HG03159 (cell line): ENCODE measurements around the gene B4GALNT4.
"Not testable (repeated sequence)": the region's sequence is repeated elsewhere in the genome, so short reads cannot be mapped to it uniquely, and the experiment has no call there.

Source experiments
- ATAC-seq: cut with Tn5 transposase; IDR thresholded peaks from one replicate; pipeline ENCODE4 v1.9.1; 2021; ENCODE audit warnings: mild to moderate bottlenecking, moderate library complexity; ENCODE audit not compliant: unreplicated experiment

Gene B4GALNT4

GRCh38 chr11:391117-392017 is 22.1 kb downstream of the B4GALNT4 start:
- ATAC-seq = no peak

- no peak for ATAC-seq
Observed at GRCh38 chr11:392102-392777, 22.9 kb downstream of the B4GALNT4 start.

- ATAC-seq = no peak
Observed at GRCh38 chr11:393219-394033, 24.1 kb downstream of the B4GALNT4 start.

- no peak for ATAC-seq
Observed at GRCh38 chr11:394034-394857, 24.9 kb downstream of the B4GALNT4 start, which contains the start of gene PKP3. TSS of gene PKP3 (plus strand) at chr11:394209. CDS start at chr11:394293, 84 bp downstream.

GRCh38 chr11:394858-395655 is 25.8 kb downstream of the B4GALNT4 start:
- ATAC-seq = no peak

GRCh38 chr11:395866-396265 is 26.6 kb downstream of the B4GALNT4 start:
- ATAC-seq = no peak

- peak; percentile 29 for ATAC-seq
Observed at GRCh38 chr11:396511-396947, 27.2 kb downstream of the B4GALNT4 start.

GRCh38 chr11:396948-397548 is 27.7 kb downstream of the B4GALNT4 start:
- peak; percentile 75 for ATAC-seq

GRCh38 chr11:398826-399225 is 29.5 kb downstream of the B4GALNT4 start:
- ATAC-seq = no peak

- ATAC-seq = no peak
Observed at GRCh38 chr11:399731-400211, 30.5 kb downstream of the B4GALNT4 start.

- ATAC-seq = no peak
Observed at GRCh38 chr11:400241-400689, 31.0 kb downstream of the B4GALNT4 start.

- ATAC-seq = not testable (repeated sequence)
Observed at GRCh38 chr11:401196-401595, 31.9 kb downstream of the B4GALNT4 start.

- ATAC-seq = no peak
Observed at GRCh38 chr11:403021-403760, 33.9 kb downstream of the B4GALNT4 start.

GRCh38 chr11:403761-404431 is 34.6 kb downstream of the B4GALNT4 start:
- ATAC-seq = no peak

GRCh38 chr11:404551-405264 is 35.4 kb downstream of the B4GALNT4 start:
- ATAC-seq = no peak

GRCh38 chr11:405323-405953 is 36.1 kb downstream of the B4GALNT4 start:
- no peak for ATAC-seq
